SK-N-SH (cell line): ENCODE measurements around the gene MDH1. TPM values are rescaled to one million over a fixed set of nuclear protein-coding genes. Genes with fewer than 3 reads are reported as not detected.

Experiments used
- CTCF ChIA-PET: fragments of 300-600, 350-600 bp; formaldehyde crosslinking; extraction: SDS; loops from one replicate; lab custom pipeline; 2021; lab: Yijun Ruan, JAX
- POLR2A ChIA-PET: fragments of 350-600 bp; sonication (Branson Sonifier 250); formaldehyde crosslinking; extraction: SDS; loops from one replicate; lab custom pipeline; 2020; ENCODE audit warnings: antibody characterized with exemption, inconsistent platforms; lab: Yijun Ruan, JAX
- DNase-seq: peaks from one replicate; pipeline ENCODE4 v3.0.0; 2012
- H2AFZ ChIP-seq: fragments of 200-600 bp; sonication (generic); 2 replicates; pipeline ENCODE4 v1.8.1; 2016; ENCODE audit warnings: antibody characterized with exemption, mild to moderate bottlenecking, low read depth
- H3F3A ChIP-seq: fragments of 200-600 bp; sonication (generic); replicated peaks from 2 replicates; pipeline ENCODE3; 2016; ENCODE audit warnings: antibody characterized with exemption, mild to moderate bottlenecking; ENCODE audit not compliant: insufficient read depth
- H3K27ac ChIP-seq, 2 experiments: fragments of 200-500 bp in 1 of 2; fragments of 200-600 bp in 1 of 2; sonication (Bioruptor generic) in 1 of 2; sonication (generic), shearing (Covaris generic) in 1 of 2; 2 replicates each; pipeline versions ENCODE4 v1.5.1 to v1.6.1; 2014 to 2016; ENCODE audit warnings: low read depth in 2 of 2, inconsistent platforms in 1 of 2, low read length in 1 of 2, mild to moderate bottlenecking in 1 of 2, mixed read lengths in 1 of 2
- H3K27me3 ChIP-seq: fragments of 200-600 bp; sonication (generic), shearing (Covaris generic); 2 replicates; pipeline ENCODE4 v1.6.1; 2016; ENCODE audit warnings: mixed run types; ENCODE audit not compliant: insufficient read depth
- H3K36me3 ChIP-seq, 2 experiments: fragments of 200-500 bp in 1 of 2; fragments of 200-600 bp in 1 of 2; sonication (Bioruptor generic) in 1 of 2; sonication (generic) in 1 of 2; replicated peaks in 1 of 2; 2 replicates each; pipeline versions ENCODE3 to v1.5.1; 2014 to 2016; ENCODE audit warnings: low read length in 1 of 2, mild to moderate bottlenecking in 1 of 2; ENCODE audit not compliant: insufficient read depth in 2 of 2, control insufficient read depth in 1 of 2
- H3K4me1 ChIP-seq, 2 experiments: fragments of 200-500 bp in 1 of 2; fragments of 200-600 bp in 1 of 2; sonication (Bioruptor generic) in 1 of 2; sonication (generic), shearing (Covaris generic) in 1 of 2; 2 replicates each; pipeline versions ENCODE4 v1.5.1 to v1.6.1; 2014 to 2016; ENCODE audit warnings: low read depth in 1 of 2, low read length in 1 of 2, mixed run types in 1 of 2; ENCODE audit not compliant: insufficient read depth in 2 of 2, control insufficient read depth in 1 of 2
- H3K4me2 ChIP-seq: fragments of 200-600 bp; sonication (generic), shearing (Covaris generic); 2 replicates; pipeline ENCODE4 v1.6.1; 2017; ENCODE audit warnings: mixed run types
- H3K4me3 ChIP-seq, 2 experiments: fragments of 200-500 bp in 1 of 2; fragments of 200-600 bp in 1 of 2; sonication (Bioruptor generic) in 1 of 2; sonication (generic), shearing (Covaris generic) in 1 of 2; 2 replicates each; pipeline versions ENCODE4 v1.5.1 to v1.8.1; 2014 to 2016; ENCODE audit warnings: low read depth in 2 of 2, inconsistent platforms in 1 of 2, low read length in 1 of 2, mild to moderate bottlenecking in 1 of 2, mixed read lengths in 1 of 2, moderate library complexity in 1 of 2
- H3K79me2 ChIP-seq: fragments of 200-600 bp; sonication (generic); 2 replicates; pipeline ENCODE4 v1.8.1; 2017; ENCODE audit warnings: mild to moderate bottlenecking; ENCODE audit not compliant: insufficient read depth
- H3K9ac ChIP-seq: fragments of 200-600 bp; sonication (generic); 2 replicates; pipeline ENCODE4 v1.6.1; 2017; ENCODE audit warnings: mixed run types
- H3K9me2 ChIP-seq: fragments of 200-600 bp; sonication (generic); 2 replicates; pipeline ENCODE4 v1.6.1; 2017; ENCODE audit warnings: mixed run types
- H3K9me3 ChIP-seq: fragments of 200-600 bp; sonication (generic); 2 replicates; pipeline ENCODE4 v1.6.1; 2017; ENCODE audit warnings: mixed run types, mild to moderate bottlenecking, moderate library complexity
- H4K20me1 ChIP-seq: fragments of 200-600 bp; sonication (generic); 2 replicates; pipeline ENCODE4 v1.6.1; 2017; ENCODE audit warnings: mild to moderate bottlenecking, mixed run types; ENCODE audit not compliant: insufficient read depth
- EZH2phosphoT487 ChIP-seq: fragments of 200-600 bp; sonication (generic); IDR thresholded peaks from 2 replicates; pipeline ENCODE4 v1.6.1; 2017; ENCODE audit warnings: low read depth, mixed run types, mild to moderate bottlenecking, antibody characterized with exemption, moderate library complexity, borderline replicate concordance
- FOSL2 ChIP-seq: IDR thresholded peaks from 2 replicates; pipeline ENCODE4 v1.4.0; 2012; ENCODE audit warnings: low read depth, mild to moderate bottlenecking, moderate library complexity, borderline replicate concordance
- GABPA ChIP-seq: IDR thresholded peaks from 2 replicates; pipeline ENCODE4 v1.4.0; 2012; ENCODE audit warnings: low read depth, mild to moderate bottlenecking
- GATA2 ChIP-seq: sonication (generic); formaldehyde crosslinking; IDR thresholded peaks from 2 replicates; pipeline ENCODE4 v1.5.0; 2020; ENCODE audit warnings: mild to moderate bottlenecking, missing genetic modification reagents
- JUND ChIP-seq: IDR thresholded peaks from 2 replicates; pipeline ENCODE4 v1.4.0; 2012
- MEF2A ChIP-seq: IDR thresholded peaks from 2 replicates; pipeline ENCODE4 v1.4.0; 2012; ENCODE audit warnings: low read depth, borderline replicate concordance
- NFIC ChIP-seq: IDR thresholded peaks from 2 replicates; pipeline ENCODE4 v1.4.0; 2012; ENCODE audit warnings: borderline replicate concordance
- POLR2AphosphoS5 ChIP-seq: IDR thresholded peaks from 2 replicates; pipeline ENCODE4 v1.6.1; 2012; ENCODE audit warnings: low read depth, low read length
- RCOR1 ChIP-seq: fragments of 150-350 bp; IDR thresholded peaks from 2 replicates; pipeline ENCODE4 v1.6.1; 2017; ENCODE audit warnings: antibody characterized with exemption, low read length
- RFX5 ChIP-seq: IDR thresholded peaks from 2 replicates; pipeline ENCODE4 v1.6.1; 2012; ENCODE audit warnings: mild to moderate bottlenecking, improper control_type of control experiment, low read length
- RXRA ChIP-seq: IDR thresholded peaks from 2 replicates; pipeline ENCODE4 v1.4.0; 2012; ENCODE audit warnings: low read depth, mild to moderate bottlenecking, borderline replicate concordance
- SIN3A ChIP-seq: IDR thresholded peaks from 2 replicates; pipeline ENCODE4 v1.6.1; 2012; ENCODE audit warnings: low read depth, mild to moderate bottlenecking, low read length, moderate library complexity, borderline replicate concordance
- SMC3 ChIP-seq: IDR thresholded peaks from 2 replicates; pipeline ENCODE4 v1.6.1; 2012; ENCODE audit warnings: low read depth, low read length, improper control_type of control experiment
- TAF1 ChIP-seq: IDR thresholded peaks from 2 replicates; pipeline ENCODE4 v1.6.1; 2012; ENCODE audit warnings: low read depth, mild to moderate bottlenecking, low read length, moderate library complexity, borderline replicate concordance
- TCF12 ChIP-seq: IDR thresholded peaks from 2 replicates; pipeline ENCODE4 v1.4.0; 2012
- TEAD4 ChIP-seq: IDR thresholded peaks from 2 replicates; pipeline ENCODE4 v1.4.0; 2012; ENCODE audit warnings: mild to moderate bottlenecking, borderline replicate concordance; ENCODE audit not compliant: insufficient read depth
- YY1 ChIP-seq: IDR thresholded peaks from 2 replicates; pipeline ENCODE4 v1.4.0; 2012; ENCODE audit warnings: low read depth, mild to moderate bottlenecking
- WGBS: methylation state at CpG from one replicate; pipeline ENCODE4 v1.1.6; 2017; ENCODE audit warnings: low lambda C conversion rate; 5-methylcytosine and 5-hydroxymethylcytosine counted together
- polyA plus RNA-seq, 3 experiments: library from polyadenylated mRNA; depleted of rRNA; stranded (reverse); fragments of >200 nt; gene quantifications; 2 replicates each; pipeline ENCODE4 v1.2.3, GENCODE V29; 2012
- TF ChIP-seq, protein P1 (sequence below): IDR thresholded peaks from 2 replicates; pipeline ENCODE4 v1.4.0; 2012; ENCODE audit warnings: low read depth, borderline replicate concordance
- TF ChIP-seq, protein P2 (sequence below): IDR thresholded peaks from 2 replicates; pipeline ENCODE4 v1.6.1; 2012; ENCODE audit warnings: mild to moderate bottlenecking, low read depth, low read length, moderate library complexity
- TF ChIP-seq, protein P3 (sequence below): IDR thresholded peaks from 2 replicates; pipeline ENCODE4; 2012
- TF ChIP-seq, protein P4 (sequence below): fragments of 150-350 bp; IDR thresholded peaks from 2 replicates; pipeline ENCODE4 v1.6.1; 2017; ENCODE audit warnings: antibody characterized with exemption, low read length, low read depth, borderline replicate concordance

The MDH1 gene
- polyA plus RNA-seq, 1 of the 3 experiments (the other 2 are of a cell fraction) = 201 TPM

DNA sequence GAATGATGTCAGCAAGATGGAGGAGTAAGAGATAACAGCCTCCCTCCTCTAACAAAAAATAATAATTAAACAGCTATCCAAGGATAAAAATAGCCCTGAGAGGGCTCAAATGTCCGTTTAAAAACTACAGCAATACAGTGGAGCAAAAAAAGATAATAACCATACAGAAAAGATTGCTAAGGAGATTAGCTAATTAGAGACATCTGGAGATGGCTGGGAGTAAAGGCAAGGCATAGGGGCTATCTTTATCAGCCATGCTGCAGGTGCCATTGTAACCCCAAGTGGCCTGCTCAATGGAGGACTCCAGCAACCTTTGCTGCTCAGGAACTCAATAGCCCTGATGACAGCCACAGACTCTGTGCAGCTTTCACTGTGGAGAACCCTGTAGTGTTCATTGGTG is 42.7 kb downstream of the MDH1 start:
- Histone ChIP-seq H3K79me2 (no peaks in the 10 kb centered on the region), H3K4me1 (no peaks in the 10 kb centered on the region; a peak in 1 of 4 replicates), H2AFZ (no peak overlapping the region), H3K9me3 (peaks cover 6% of the 10 kb centered on the region), H3K27me3 (no peaks in the 10 kb centered on the region), H3F3A (no peaks in the 10 kb centered on the region), H3K4me2 (no peak overlapping the region), H3K4me3 (no peak overlapping the region), H3K9ac (no peak overlapping the region), H4K20me1 (no peaks in the 10 kb centered on the region), H3K36me3 (no peaks in the 10 kb centered on the region), H3K9me2 (no peaks in the 10 kb centered on the region), H3K27ac (no peak overlapping the region)
- no peak for TF ChIP-seq SMC3
- TF ChIP-seq POLR2AphosphoS5 = no peak
- TF ChIP-seq, protein P1, sequence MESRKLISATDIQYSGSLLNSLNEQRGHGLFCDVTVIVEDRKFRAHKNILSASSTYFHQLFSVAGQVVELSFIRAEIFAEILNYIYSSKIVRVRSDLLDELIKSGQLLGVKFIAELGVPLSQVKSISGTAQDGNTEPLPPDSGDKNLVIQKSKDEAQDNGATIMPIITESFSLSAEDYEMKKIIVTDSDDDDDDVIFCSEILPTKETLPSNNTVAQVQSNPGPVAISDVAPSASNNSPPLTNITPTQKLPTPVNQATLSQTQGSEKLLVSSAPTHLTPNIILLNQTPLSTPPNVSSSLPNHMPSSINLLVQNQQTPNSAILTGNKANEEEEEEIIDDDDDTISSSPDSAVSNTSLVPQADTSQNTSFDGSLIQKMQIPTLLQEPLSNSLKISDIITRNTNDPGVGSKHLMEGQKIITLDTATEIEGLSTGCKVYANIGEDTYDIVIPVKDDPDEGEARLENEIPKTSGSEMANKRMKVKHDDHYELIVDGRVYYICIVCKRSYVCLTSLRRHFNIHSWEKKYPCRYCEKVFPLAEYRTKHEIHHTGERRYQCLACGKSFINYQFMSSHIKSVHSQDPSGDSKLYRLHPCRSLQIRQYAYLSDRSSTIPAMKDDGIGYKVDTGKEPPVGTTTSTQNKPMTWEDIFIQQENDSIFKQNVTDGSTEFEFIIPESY = no peak
- no peak for TF ChIP-seq RXRA
- TF ChIP-seq FOSL2 = no peak
- TF ChIP-seq SIN3A = no peak
- TF ChIP-seq RFX5 = no peak
- no peak for TF ChIP-seq NFIC
- no peak for TF ChIP-seq TAF1
- no peak for TF ChIP-seq YY1
- TF ChIP-seq MEF2A = no peak
- TF ChIP-seq, protein P2, sequence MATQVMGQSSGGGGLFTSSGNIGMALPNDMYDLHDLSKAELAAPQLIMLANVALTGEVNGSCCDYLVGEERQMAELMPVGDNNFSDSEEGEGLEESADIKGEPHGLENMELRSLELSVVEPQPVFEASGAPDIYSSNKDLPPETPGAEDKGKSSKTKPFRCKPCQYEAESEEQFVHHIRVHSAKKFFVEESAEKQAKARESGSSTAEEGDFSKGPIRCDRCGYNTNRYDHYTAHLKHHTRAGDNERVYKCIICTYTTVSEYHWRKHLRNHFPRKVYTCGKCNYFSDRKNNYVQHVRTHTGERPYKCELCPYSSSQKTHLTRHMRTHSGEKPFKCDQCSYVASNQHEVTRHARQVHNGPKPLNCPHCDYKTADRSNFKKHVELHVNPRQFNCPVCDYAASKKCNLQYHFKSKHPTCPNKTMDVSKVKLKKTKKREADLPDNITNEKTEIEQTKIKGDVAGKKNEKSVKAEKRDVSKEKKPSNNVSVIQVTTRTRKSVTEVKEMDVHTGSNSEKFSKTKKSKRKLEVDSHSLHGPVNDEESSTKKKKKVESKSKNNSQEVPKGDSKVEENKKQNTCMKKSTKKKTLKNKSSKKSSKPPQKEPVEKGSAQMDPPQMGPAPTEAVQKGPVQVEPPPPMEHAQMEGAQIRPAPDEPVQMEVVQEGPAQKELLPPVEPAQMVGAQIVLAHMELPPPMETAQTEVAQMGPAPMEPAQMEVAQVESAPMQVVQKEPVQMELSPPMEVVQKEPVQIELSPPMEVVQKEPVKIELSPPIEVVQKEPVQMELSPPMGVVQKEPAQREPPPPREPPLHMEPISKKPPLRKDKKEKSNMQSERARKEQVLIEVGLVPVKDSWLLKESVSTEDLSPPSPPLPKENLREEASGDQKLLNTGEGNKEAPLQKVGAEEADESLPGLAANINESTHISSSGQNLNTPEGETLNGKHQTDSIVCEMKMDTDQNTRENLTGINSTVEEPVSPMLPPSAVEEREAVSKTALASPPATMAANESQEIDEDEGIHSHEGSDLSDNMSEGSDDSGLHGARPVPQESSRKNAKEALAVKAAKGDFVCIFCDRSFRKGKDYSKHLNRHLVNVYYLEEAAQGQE = no peak
- no peak for TF ChIP-seq GABPA
- TF ChIP-seq, protein P3, sequence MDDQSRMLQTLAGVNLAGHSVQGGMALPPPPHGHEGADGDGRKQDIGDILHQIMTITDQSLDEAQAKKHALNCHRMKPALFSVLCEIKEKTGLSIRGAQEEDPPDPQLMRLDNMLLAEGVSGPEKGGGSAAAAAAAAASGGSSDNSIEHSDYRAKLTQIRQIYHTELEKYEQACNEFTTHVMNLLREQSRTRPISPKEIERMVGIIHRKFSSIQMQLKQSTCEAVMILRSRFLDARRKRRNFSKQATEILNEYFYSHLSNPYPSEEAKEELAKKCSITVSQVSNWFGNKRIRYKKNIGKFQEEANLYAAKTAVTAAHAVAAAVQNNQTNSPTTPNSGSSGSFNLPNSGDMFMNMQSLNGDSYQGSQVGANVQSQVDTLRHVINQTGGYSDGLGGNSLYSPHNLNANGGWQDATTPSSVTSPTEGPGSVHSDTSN = no peak
- peak; percentile 65 for TF ChIP-seq GATA2 (CRISPR knock-in tag)
- no peak for TF ChIP-seq JUND
- no peak for TF ChIP-seq TEAD4
- TF ChIP-seq, protein P4, sequence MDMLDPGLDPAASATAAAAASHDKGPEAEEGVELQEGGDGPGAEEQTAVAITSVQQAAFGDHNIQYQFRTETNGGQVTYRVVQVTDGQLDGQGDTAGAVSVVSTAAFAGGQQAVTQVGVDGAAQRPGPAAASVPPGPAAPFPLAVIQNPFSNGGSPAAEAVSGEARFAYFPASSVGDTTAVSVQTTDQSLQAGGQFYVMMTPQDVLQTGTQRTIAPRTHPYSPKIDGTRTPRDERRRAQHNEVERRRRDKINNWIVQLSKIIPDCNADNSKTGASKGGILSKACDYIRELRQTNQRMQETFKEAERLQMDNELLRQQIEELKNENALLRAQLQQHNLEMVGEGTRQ = no peak
- TF ChIP-seq TCF12 = peak; percentile 22; the same call in 1 of the 2 replicates
- peak; percentile 12; the same call in 1 of the 2 replicates for TF ChIP-seq RCOR1
- TF ChIP-seq EZH2phosphoT487 = no peak
- ChIA-PET CTCF (no interaction called here), POLR2A (no interaction called here)
- DNase-seq = peak; percentile 55
- 3% methylated on average over 1 of the region's 1 CpG for WGBS
